ENCODE data around the gene LY86. TPM values are rescaled to one million over a fixed set of nuclear protein-coding genes. Genes with fewer than 3 reads are reported as not detected.
"Not testable (repeated sequence)": the region's sequence is repeated elsewhere in the genome, so short reads cannot be mapped to it uniquely, and the experiment has no call there.

Gene LY86
- total RNA-seq, 1 donor from 2014 or later, result not detected

GRCh38 chr6:6609450-6609849 lies 20.9 kb downstream of the LY86 start:
- Mint-ChIP-seq H3K4me3 (ENCODE audit: unreplicated experiment) (no peak overlapping the region), H3K9me3 (ENCODE audit: unreplicated experiment) (peaks cover 6% of the 10 kb centered on the region), H3K27me3 (ENCODE audit: unreplicated experiment) (peaks cover 2% of the 10 kb centered on the region), H3K27ac (ENCODE audit: unreplicated experiment) (no peak overlapping the region), H3K4me1 (ENCODE audit: low read depth, unreplicated experiment) (peaks cover 7% of the 10 kb centered on the region), H3K36me3 (ENCODE audit: unreplicated experiment) (peaks cover 10% of the 10 kb centered on the region)
- TF ChIP-seq CTCF (IDR thresholded peaks at IDR 0.05; ENCODE audit: partially characterized antibody, unreplicated experiment), result no peak
- DNase-seq, result no peak

GRCh38 chr6:6610031-6610591 lies 21.6 kb downstream of the LY86 start:
- Mint-ChIP-seq H3K36me3 (ENCODE audit: unreplicated experiment) (peaks cover 7% of the 10 kb centered on the region), H3K4me3 (ENCODE audit: unreplicated experiment) (no peak overlapping the region), H3K4me1 (ENCODE audit: low read depth, unreplicated experiment) (peaks cover 7% of the 10 kb centered on the region), H3K27me3 (ENCODE audit: unreplicated experiment) (peaks cover 2% of the 10 kb centered on the region), H3K9me3 (ENCODE audit: unreplicated experiment) (peaks cover 6% of the 10 kb centered on the region), H3K27ac (ENCODE audit: unreplicated experiment) (no peak overlapping the region)
- no peak for DNase-seq
- no peak for TF ChIP-seq CTCF (IDR thresholded peaks at IDR 0.05; ENCODE audit: partially characterized antibody, unreplicated experiment)

GRCh38 chr6:6611486-6611885 lies 23.0 kb downstream of the LY86 start:
- Mint-ChIP-seq H3K4me3 (ENCODE audit: unreplicated experiment) (no peak overlapping the region), H3K4me1 (ENCODE audit: low read depth, unreplicated experiment) (peaks cover 7% of the 10 kb centered on the region), H3K9me3 (ENCODE audit: unreplicated experiment) (peaks cover 1% of the 10 kb centered on the region), H3K27me3 (ENCODE audit: unreplicated experiment) (no peaks in the 10 kb centered on the region), H3K27ac (ENCODE audit: unreplicated experiment) (no peak overlapping the region), H3K36me3 (ENCODE audit: unreplicated experiment) (no peaks in the 10 kb centered on the region)
- DNase-seq, result no peak
- TF ChIP-seq CTCF (IDR thresholded peaks at IDR 0.05; ENCODE audit: partially characterized antibody, unreplicated experiment), result no peak

- H3K27ac Mint-ChIP-seq (ENCODE audit: unreplicated experiment), result no peak overlapping the region
- no peak for TF ChIP-seq CTCF (IDR thresholded peaks at IDR 0.05; ENCODE audit: partially characterized antibody, unreplicated experiment)
- H3K27me3 Mint-ChIP-seq (ENCODE audit: unreplicated experiment), result no peaks in the 10 kb centered on the region
- H3K4me1 Mint-ChIP-seq (ENCODE audit: low read depth, unreplicated experiment), result peaks cover 7% of the 10 kb centered on the region
- H3K4me3 Mint-ChIP-seq (ENCODE audit: unreplicated experiment), result no peak overlapping the region
- H3K36me3 Mint-ChIP-seq (ENCODE audit: unreplicated experiment), result no peaks in the 10 kb centered on the region
- H3K9me3 Mint-ChIP-seq (ENCODE audit: unreplicated experiment), result peaks cover 1% of the 10 kb centered on the region
- DNase-seq, result no peak
Measured at GRCh38 chr6:6612308-6612707, 23.8 kb downstream of the LY86 start.

GRCh38 chr6:6613103-6613718 lies 24.7 kb downstream of the LY86 start:
- not testable (repeated sequence) for H3K4me3 Mint-ChIP-seq (ENCODE audit: unreplicated experiment); DNase-seq; H3K4me1 Mint-ChIP-seq (ENCODE audit: low read depth, unreplicated experiment); H3K9me3 Mint-ChIP-seq (ENCODE audit: unreplicated experiment); H3K27me3 Mint-ChIP-seq (ENCODE audit: unreplicated experiment); H3K36me3 Mint-ChIP-seq (ENCODE audit: unreplicated experiment); H3K27ac Mint-ChIP-seq (ENCODE audit: unreplicated experiment)
